Astrocyte (in vitro differentiated cells and primary cell): ENCODE data around the gene DYRK1A. TPM values are rescaled to one million over a fixed set of nuclear protein-coding genes. Genes with fewer than 3 reads are reported as not detected.

Source experiments
- DNase-seq: peaks from one replicate; pipeline ENCODE4 v3.0.0-alpha.2; 2010; ENCODE audit warnings: low read depth
- FAIRE-seq: peaks from 2 replicates; lab custom pipeline; 2011; peaks lifted over from hg19 to GRCh38; lab: Jason Lieb, UNC
- H2AFZ ChIP-seq: 2 replicates; pipeline ENCODE4 v1.6.0; 2012; ENCODE audit warnings: low read depth, low read length, inconsistent platforms
- H3K27ac ChIP-seq: 2 replicates; pipeline ENCODE4 v1.5.1; 2011; ENCODE audit warnings: low read depth, low read length, inconsistent platforms
- H3K27me3 ChIP-seq: 2 replicates; pipeline ENCODE4 v1.6.0; 2011; ENCODE audit warnings: low read length, inconsistent platforms; ENCODE audit not compliant: insufficient read depth
- H3K36me3 ChIP-seq: 2 replicates; pipeline ENCODE4 v1.5.1; 2011; ENCODE audit warnings: low read length, inconsistent platforms; ENCODE audit not compliant: insufficient read depth
- H3K4me1 ChIP-seq: 2 replicates; pipeline ENCODE4 v1.5.1; 2011; ENCODE audit warnings: low read length, inconsistent platforms; ENCODE audit not compliant: insufficient read depth
- H3K4me2 ChIP-seq: 2 replicates; pipeline ENCODE4 v1.6.0; 2012; ENCODE audit warnings: low read length, inconsistent platforms
- H3K4me3 ChIP-seq: 2 replicates; pipeline ENCODE4 v1.5.1; 2011; ENCODE audit warnings: low read depth, mild to moderate bottlenecking, low read length, inconsistent platforms; ENCODE audit not compliant: insufficient read depth
- H3K79me2 ChIP-seq: 2 replicates; pipeline ENCODE4 v1.6.0; 2012; ENCODE audit warnings: mild to moderate bottlenecking, low read length, inconsistent platforms; ENCODE audit not compliant: insufficient read depth
- H3K9ac ChIP-seq: 2 replicates; pipeline ENCODE4 v1.6.0; 2012; ENCODE audit warnings: mild to moderate bottlenecking, low read length, inconsistent platforms
- H3K9me3 ChIP-seq: 2 replicates; pipeline ENCODE4 v1.5.1; 2012; ENCODE audit warnings: low read depth, mild to moderate bottlenecking, low read length, inconsistent platforms; ENCODE audit not compliant: insufficient read depth
- H4K20me1 ChIP-seq: 2 replicates; pipeline ENCODE4 v1.6.0; 2012; ENCODE audit warnings: low read length, inconsistent platforms; ENCODE audit not compliant: insufficient read depth
- H3K27ac Mint-ChIP-seq: one replicate; pipeline ENCODE4 v1.8.0; 2021; ENCODE audit warnings: mild to moderate bottlenecking, mixed read lengths; ENCODE audit not compliant: unreplicated experiment
- H3K27me3 Mint-ChIP-seq: one replicate; pipeline ENCODE4 v1.8.0; 2021; ENCODE audit warnings: low read depth, mixed read lengths; ENCODE audit not compliant: unreplicated experiment
- H3K36me3 Mint-ChIP-seq: one replicate; pipeline ENCODE4 v1.8.0; 2021; ENCODE audit warnings: low read depth, mixed read lengths; ENCODE audit not compliant: unreplicated experiment
- H3K4me1 Mint-ChIP-seq: one replicate; pipeline ENCODE4 v1.8.0; 2021; ENCODE audit warnings: low read depth, mixed read lengths; ENCODE audit not compliant: unreplicated experiment
- H3K4me3 Mint-ChIP-seq: one replicate; pipeline ENCODE4 v1.8.0; 2021; ENCODE audit warnings: mild to moderate bottlenecking, moderate library complexity, mixed read lengths; ENCODE audit not compliant: unreplicated experiment
- H3K9me3 Mint-ChIP-seq: one replicate; pipeline ENCODE4 v1.8.0; 2021; ENCODE audit warnings: mild to moderate bottlenecking, mixed read lengths; ENCODE audit not compliant: unreplicated experiment
- EZH2 ChIP-seq: IDR thresholded peaks from 2 replicates; pipeline ENCODE4 v1.6.1; 2012; ENCODE audit warnings: mild to moderate bottlenecking, low read length, inconsistent platforms; ENCODE audit not compliant: insufficient read depth
- total RNA-seq: library from RNA; stranded (reverse); gene quantifications from 2 replicates; pipeline ENCODE4 v1.2.1, GENCODE V29; 2021
- TF ChIP-seq, protein P1 (sequence below): IDR thresholded peaks from 2 replicates; pipeline ENCODE4 v1.5.1; 2011; ENCODE audit warnings: low read depth, mild to moderate bottlenecking, inconsistent platforms, low read length, moderate library complexity; ENCODE audit not compliant: insufficient read depth

DYRK1A gene
- total RNA-seq, 1 donor from 2014 or later = 44.6 TPM

DNA sequence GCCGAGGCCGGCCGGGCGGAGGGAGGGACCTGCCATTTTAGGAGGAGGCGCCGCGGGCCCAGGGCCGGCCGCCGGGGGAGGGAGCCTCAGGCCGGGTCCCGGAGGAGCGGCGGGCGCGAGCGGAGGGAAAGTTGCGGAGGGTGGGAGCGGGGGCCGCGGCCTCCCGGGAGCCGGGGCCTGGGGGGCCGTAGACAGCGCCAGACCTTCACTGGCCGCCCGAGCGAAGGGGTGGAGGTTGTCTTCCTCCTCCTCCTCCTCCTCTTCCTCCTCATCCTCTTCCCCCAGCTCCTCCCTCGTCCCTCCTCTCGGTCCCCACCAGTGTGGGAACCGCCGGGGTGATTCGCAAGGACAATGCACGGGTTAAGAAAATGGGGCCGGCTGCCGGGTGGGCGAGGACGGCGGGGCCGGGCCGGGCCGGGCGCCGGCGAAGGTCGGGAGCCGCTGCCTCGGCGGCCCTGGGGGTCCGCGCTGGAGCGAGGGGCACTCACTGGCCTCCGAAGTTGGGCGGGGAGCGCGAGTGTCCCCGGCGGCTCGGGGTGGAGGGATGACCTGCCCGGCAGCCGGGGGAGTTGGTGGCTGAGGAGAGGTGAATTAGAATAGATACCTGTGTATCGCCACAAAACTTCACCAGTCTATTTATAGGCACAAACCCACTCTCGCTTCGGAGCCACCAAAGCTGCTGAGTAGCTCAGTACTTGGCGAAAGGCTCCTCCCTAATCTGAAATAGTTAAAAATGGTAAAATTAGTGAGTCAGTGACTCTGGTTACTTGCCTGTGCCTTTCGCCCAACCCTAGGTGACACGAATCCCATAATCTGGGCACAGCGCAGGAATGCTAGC is 1.3 kb downstream of the DYRK1A start:
- no peak for TF ChIP-seq EZH2
- TF ChIP-seq, protein P1, sequence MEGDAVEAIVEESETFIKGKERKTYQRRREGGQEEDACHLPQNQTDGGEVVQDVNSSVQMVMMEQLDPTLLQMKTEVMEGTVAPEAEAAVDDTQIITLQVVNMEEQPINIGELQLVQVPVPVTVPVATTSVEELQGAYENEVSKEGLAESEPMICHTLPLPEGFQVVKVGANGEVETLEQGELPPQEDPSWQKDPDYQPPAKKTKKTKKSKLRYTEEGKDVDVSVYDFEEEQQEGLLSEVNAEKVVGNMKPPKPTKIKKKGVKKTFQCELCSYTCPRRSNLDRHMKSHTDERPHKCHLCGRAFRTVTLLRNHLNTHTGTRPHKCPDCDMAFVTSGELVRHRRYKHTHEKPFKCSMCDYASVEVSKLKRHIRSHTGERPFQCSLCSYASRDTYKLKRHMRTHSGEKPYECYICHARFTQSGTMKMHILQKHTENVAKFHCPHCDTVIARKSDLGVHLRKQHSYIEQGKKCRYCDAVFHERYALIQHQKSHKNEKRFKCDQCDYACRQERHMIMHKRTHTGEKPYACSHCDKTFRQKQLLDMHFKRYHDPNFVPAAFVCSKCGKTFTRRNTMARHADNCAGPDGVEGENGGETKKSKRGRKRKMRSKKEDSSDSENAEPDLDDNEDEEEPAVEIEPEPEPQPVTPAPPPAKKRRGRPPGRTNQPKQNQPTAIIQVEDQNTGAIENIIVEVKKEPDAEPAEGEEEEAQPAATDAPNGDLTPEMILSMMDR = no peak
- Mint-ChIP-seq H3K9me3 (peaks cover 1% of the 10 kb centered on the region), H3K27ac (peak overlapping the region; percentile 96), H3K4me1 (peaks cover 31% of the 10 kb centered on the region), H3K36me3 (peaks cover 6% of the 10 kb centered on the region), H3K27me3 (no peaks in the 10 kb centered on the region), H3K4me3 (peak overlapping the region; percentile 94)
- H3K9me3 ChIP-seq = no peaks in the 10 kb centered on the region
- peak overlapping the region; percentile 93 for H3K4me3 ChIP-seq
- H4K20me1 ChIP-seq = peaks cover 47% of the 10 kb centered on the region
- peak overlapping the region; percentile 98 for H3K27ac ChIP-seq
- no peaks in the 10 kb centered on the region for H3K27me3 ChIP-seq
- H3K4me1 ChIP-seq = peaks cover 22% of the 10 kb centered on the region
- H3K79me2 ChIP-seq = peaks cover 60% of the 10 kb centered on the region
- no peaks in the 10 kb centered on the region for H3K36me3 ChIP-seq
- peak overlapping the region; percentile 98 for H3K9ac ChIP-seq
- no peak overlapping the region for H2AFZ ChIP-seq
- FAIRE-seq (no peak), DNase-seq (peak; percentile 36)
- H3K4me2 ChIP-seq = peak overlapping the region; percentile 91

DNA sequence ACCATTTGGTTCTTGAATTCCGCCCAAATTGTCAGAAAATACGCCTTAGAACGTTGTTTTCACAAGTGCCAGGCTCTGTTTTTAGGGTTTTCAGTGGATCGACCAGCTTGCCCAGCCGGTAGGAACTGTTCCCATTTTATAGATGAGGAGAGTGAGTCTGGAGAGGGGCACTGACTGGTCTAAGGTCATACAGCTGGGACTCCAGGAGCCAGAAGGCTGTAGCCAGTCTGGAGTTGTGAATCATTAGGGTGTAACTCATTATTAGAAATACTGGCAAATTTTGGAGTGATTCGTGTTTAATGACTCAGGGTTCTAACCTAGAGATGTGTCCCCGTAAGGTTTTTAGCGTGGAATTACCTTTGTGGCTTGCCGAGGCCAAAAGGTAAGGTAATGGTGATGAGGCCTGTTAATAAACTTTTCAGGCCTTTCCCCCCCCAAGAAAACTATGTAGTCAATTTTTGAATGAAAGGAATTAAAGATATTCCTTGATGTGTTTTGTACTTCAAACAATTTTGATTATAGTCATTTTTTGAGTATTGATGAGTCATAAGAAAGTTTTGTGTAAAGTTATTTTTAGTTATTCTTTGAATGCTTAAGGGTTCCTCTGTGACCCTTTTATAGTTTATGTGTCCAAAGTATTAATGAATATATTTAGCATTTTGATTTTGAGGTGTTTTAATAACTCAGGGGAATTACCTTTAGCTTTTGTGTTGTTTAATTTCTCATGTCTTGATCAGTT is 2.1 kb downstream of the DYRK1A start:
- Histone ChIP-seq H3K9ac (peak overlapping the region; percentile 98), H3K27me3 (no peaks in the 10 kb centered on the region), H3K4me2 (peak overlapping the region; percentile 91), H3K4me1 (peaks cover 29% of the 10 kb centered on the region), H3K79me2 (peaks cover 68% of the 10 kb centered on the region), H3K9me3 (no peaks in the 10 kb centered on the region), H2AFZ (no peak overlapping the region), H3K36me3 (no peaks in the 10 kb centered on the region), H3K27ac (peak overlapping the region; percentile 98), H3K4me3 (peak overlapping the region; percentile 93), H4K20me1 (peaks cover 55% of the 10 kb centered on the region)
- FAIRE-seq (no peak), DNase-seq (peak; percentile 42)
- peaks cover 37% of the 10 kb centered on the region for H3K4me1 Mint-ChIP-seq
- TF ChIP-seq EZH2 = no peak
- TF ChIP-seq, protein P1 = no peak
- peaks cover 6% of the 10 kb centered on the region for H3K36me3 Mint-ChIP-seq
- H3K27ac Mint-ChIP-seq = peak overlapping the region; percentile 96
- H3K4me3 Mint-ChIP-seq = peak overlapping the region; percentile 94
- H3K27me3 Mint-ChIP-seq = no peaks in the 10 kb centered on the region
- peaks cover 1% of the 10 kb centered on the region for H3K9me3 Mint-ChIP-seq
